IMR-90 (cell line): ENCODE results near the gene CTBP2. TPM values are rescaled to one million over a fixed set of nuclear protein-coding genes. Genes with fewer than 3 reads are reported as not detected.
A peak's percentile ranks its signal among the peaks of the same experiment; 100 is the strongest.

Experiments
- ATAC-seq: fragments of 200-7000 bp; cut with Tn5 transposase; 2 replicates; pipeline ENCODE4 v1.9.1; 2020; ENCODE audit warnings: low read depth, mild to moderate bottlenecking, moderate library complexity
- BruUV-seq: library from RNA; stranded (reverse); fragments of 400-500 nt; replicated peaks from 2 replicates; lab custom pipeline; 2021; lab: Mats Ljungman, UMichigan
- CTCF ChIA-PET: fragments of 300-600 bp; formaldehyde crosslinking; extraction: SDS; loops from one replicate; lab custom pipeline; 2021; ENCODE audit warnings: antibody characterized with exemption; lab: Yijun Ruan, JAX
- POLR2A ChIA-PET: fragments of 300-600 bp; sonication (Branson Sonifier 250); formaldehyde crosslinking; loops from one replicate; lab custom pipeline; 2022; ENCODE audit warnings: antibody characterized with exemption; ENCODE audit not compliant: unreplicated experiment; lab: Charles Lee
- DNase-seq: peaks from one replicate; pipeline ENCODE4 v3.0.0; 2013
- H2AFZ ChIP-seq: replicated peaks from 2 replicates; pipeline ENCODE3; 2013; ENCODE audit warnings: low read length, mild to moderate bottlenecking; ENCODE audit not compliant: poor library complexity
- H2AK5ac ChIP-seq: 2 replicates; pipeline ENCODE4 v1.6.1; 2013; ENCODE audit warnings: low read depth, low read length, inconsistent platforms
- H2AK9ac ChIP-seq: replicated peaks from 2 replicates; pipeline ENCODE3; 2013; ENCODE audit warnings: mild to moderate bottlenecking, low read depth, low read length, moderate library complexity; ENCODE audit not compliant: poor library complexity
- H2BK120ac ChIP-seq: 2 replicates; pipeline ENCODE4 v1.6.1; 2013; ENCODE audit warnings: low read depth, low read length, inconsistent platforms
- H2BK15ac ChIP-seq: 3 replicates; pipeline ENCODE4 v1.6.1; 2013; ENCODE audit warnings: low read depth, low read length, inconsistent platforms
- H2BK20ac ChIP-seq: 2 replicates; pipeline ENCODE4 v1.6.1; 2013; ENCODE audit warnings: low read depth, mild to moderate bottlenecking, inconsistent platforms, low read length, moderate library complexity
- H2BK5ac ChIP-seq: 2 replicates; pipeline ENCODE4 v1.6.1; 2013; ENCODE audit warnings: mild to moderate bottlenecking, low read depth, low read length, inconsistent platforms; ENCODE audit not compliant: poor library complexity, severe bottlenecking
- H3K14ac ChIP-seq: replicated peaks from 2 replicates; pipeline ENCODE4 v1.6.1; 2013; ENCODE audit warnings: low read depth, low read length, inconsistent platforms
- H3K18ac ChIP-seq: 2 replicates; pipeline ENCODE4 v1.6.1; 2013; ENCODE audit warnings: low read depth, low read length, control low read depth
- H3K23ac ChIP-seq: 2 replicates; pipeline ENCODE4 v1.6.1; 2013; ENCODE audit warnings: low read depth, low read length, inconsistent platforms
- H3K27ac ChIP-seq: 2 replicates; pipeline ENCODE4 v1.5.1; 2013; ENCODE audit warnings: mild to moderate bottlenecking, control low read depth, low read length; ENCODE audit not compliant: insufficient read depth
- H3K27me3 ChIP-seq: 2 replicates; pipeline ENCODE4 v1.6.1; 2013; ENCODE audit warnings: low read length; ENCODE audit not compliant: control insufficient read depth, insufficient read depth
- H3K36me3 ChIP-seq: 2 replicates; pipeline ENCODE4 v1.6.1; 2013; ENCODE audit warnings: low read length, mixed read lengths; ENCODE audit not compliant: control insufficient read depth, insufficient read depth
- H3K4ac ChIP-seq: 2 replicates; pipeline ENCODE4 v1.6.1; 2013; ENCODE audit warnings: low read depth, low read length, inconsistent platforms
- H3K4me1 ChIP-seq: 2 replicates; pipeline ENCODE4 v1.6.1; 2013; ENCODE audit warnings: low read length, mixed read lengths; ENCODE audit not compliant: control insufficient read depth, insufficient read depth
- H3K4me2 ChIP-seq: 2 replicates; pipeline ENCODE4 v1.6.1; 2013; ENCODE audit warnings: low read depth, mild to moderate bottlenecking, control low read depth, low read length, moderate library complexity
- H3K4me3 ChIP-seq: 2 replicates; pipeline ENCODE4 v1.5.1; 2013; ENCODE audit warnings: low read depth, mild to moderate bottlenecking, control low read depth, low read length, moderate library complexity; ENCODE audit not compliant: insufficient read depth
- H3K56ac ChIP-seq: 2 replicates; pipeline ENCODE4 v1.6.1; 2013; ENCODE audit warnings: low read length, inconsistent platforms; ENCODE audit not compliant: insufficient read depth; ENCODE audit errors: extremely low read depth
- H3K79me1 ChIP-seq, 2 experiments: 2 replicates each; pipeline ENCODE4 v1.6.1; 2013; ENCODE audit warnings: low read length in 2 of 2, inconsistent platforms in 1 of 2, low read depth in 1 of 2
- H3K9ac ChIP-seq: 2 replicates; pipeline ENCODE4 v1.6.1; 2013; ENCODE audit warnings: low read depth, low read length, control low read depth
- H3K9me1 ChIP-seq: 2 replicates; pipeline ENCODE4 v1.6.1; 2013; ENCODE audit warnings: low read length, inconsistent platforms; ENCODE audit not compliant: insufficient read depth
- H3K9me3 ChIP-seq: 2 replicates; pipeline ENCODE4 v1.6.1; 2013; ENCODE audit warnings: low read length; ENCODE audit not compliant: control insufficient read depth, insufficient read depth
- H4K20me1 ChIP-seq: 2 replicates; pipeline ENCODE4 v1.6.1; 2013; ENCODE audit warnings: low read length, inconsistent platforms; ENCODE audit not compliant: insufficient read depth
- H4K5ac ChIP-seq: 2 replicates; pipeline ENCODE4 v1.6.1; 2013; ENCODE audit warnings: mild to moderate bottlenecking, low read depth, low read length, control low read depth
- H4K8ac ChIP-seq, 2 experiments: 2 replicates each; pipeline ENCODE4 v1.6.1; 2013; ENCODE audit warnings: low read depth in 2 of 2, low read length in 2 of 2, control low read depth in 1 of 2, inconsistent platforms in 1 of 2
- H4K91ac ChIP-seq: 2 replicates; pipeline ENCODE4 v1.6.1; 2013; ENCODE audit warnings: low read depth, low read length, inconsistent platforms; ENCODE audit not compliant: insufficient read depth
- BHLHE40 ChIP-seq: fragments of 150-350 bp; IDR thresholded peaks from 2 replicates; pipeline ENCODE4 v1.6.1; 2016; ENCODE audit warnings: mild to moderate bottlenecking, low read depth, low read length
- CEBPB ChIP-seq: IDR thresholded peaks from 2 replicates; pipeline ENCODE4 v1.6.1; 2012; ENCODE audit warnings: low read depth, low read length, improper control_type of control experiment
- CHD1 ChIP-seq: IDR thresholded peaks from 2 replicates; pipeline ENCODE4 v1.6.1; 2012; ENCODE audit warnings: low read depth, low read length, improper control_type of control experiment
- CTCF ChIP-seq: conservative IDR thresholded peaks from 2 replicates; pipeline ENCODE4 v1.5.1; 2012; ENCODE audit warnings: mild to moderate bottlenecking, low read depth, low read length, improper control_type of control experiment
- ELK1 ChIP-seq: fragments of 150-350 bp; IDR thresholded peaks from 2 replicates; pipeline ENCODE4 v1.6.1; 2016; ENCODE audit warnings: low read depth, mild to moderate bottlenecking, low read length, moderate library complexity, borderline replicate concordance
- FOS ChIP-seq: fragments of 150-350 bp; IDR thresholded peaks from 2 replicates; pipeline ENCODE4 v1.6.1; 2016; ENCODE audit warnings: low read depth, low read length
- MAFK ChIP-seq: IDR thresholded peaks from 2 replicates; pipeline ENCODE4 v1.6.1; 2012; ENCODE audit warnings: low read depth, low read length, improper control_type of control experiment
- MAZ ChIP-seq: IDR thresholded peaks from 2 replicates; pipeline ENCODE4 v1.6.1; 2012; ENCODE audit warnings: low read depth, mild to moderate bottlenecking, low read length, improper control_type of control experiment, moderate library complexity, borderline replicate concordance
- MXI1 ChIP-seq: IDR thresholded peaks from 2 replicates; pipeline ENCODE4 v1.6.1; 2012; ENCODE audit warnings: low read depth, mild to moderate bottlenecking, low read length, moderate library complexity, borderline replicate concordance
- NFE2L2 ChIP-seq: fragments of 150-350 bp; IDR thresholded peaks from 2 replicates; pipeline ENCODE4 v1.6.1; 2016; ENCODE audit warnings: low read depth, mild to moderate bottlenecking, low read length
- POLR2A ChIP-seq: IDR thresholded peaks from 2 replicates; pipeline ENCODE4 v1.6.1; 2012; ENCODE audit warnings: mild to moderate bottlenecking, low read depth, low read length
- RAD21 ChIP-seq: IDR thresholded peaks from 2 replicates; pipeline ENCODE4 v1.6.1; 2012; ENCODE audit warnings: low read length, improper control_type of control experiment
- RCOR1 ChIP-seq: IDR thresholded peaks from 2 replicates; pipeline ENCODE4 v1.6.1; 2012; ENCODE audit warnings: mild to moderate bottlenecking, low read length, improper control_type of control experiment; ENCODE audit not compliant: insufficient replicate concordance
- RFX5 ChIP-seq: IDR thresholded peaks from 2 replicates; pipeline ENCODE4 v1.8.0; 2012; ENCODE audit warnings: low read depth, mild to moderate bottlenecking, low read length, moderate library complexity
- SMC3 ChIP-seq: fragments of 150-350 bp; IDR thresholded peaks from 2 replicates; pipeline ENCODE4 v1.6.1; 2016; ENCODE audit warnings: low read depth, mild to moderate bottlenecking, antibody characterized with exemption, low read length, moderate library complexity
- USF2 ChIP-seq: fragments of 150-350 bp; IDR thresholded peaks from 2 replicates; pipeline ENCODE4 v1.6.1; 2017; ENCODE audit warnings: mild to moderate bottlenecking, antibody characterized with exemption, low read length, low read depth
- WGBS, 2 experiments: methylation state at CpG; one replicate each; pipeline versions ENCODE4 v1.1.5 to v1.1.7; 2013; ENCODE audit warnings: missing lambda C conversion rate in 2 of 2; ENCODE audit not compliant: insufficient read length in 1 of 2; ENCODE audit errors: extremely low coverage in 2 of 2; 5-methylcytosine and 5-hydroxymethylcytosine counted together
- dilution Hi-C: fragments of 300-500 bp; cut with HindIII; formaldehyde crosslinking; loops from one replicate; pipeline ENCODE4 v1.14.3; 2018; ENCODE audit warnings: low sequenced_read_pairs; ENCODE audit not compliant: unreplicated experiment
- in situ Hi-C: fragments of 300-500 bp; cut with MboI; formaldehyde crosslinking; loops from 3 replicates; pipeline ENCODE4 v1.14.3; 2019; ENCODE audit warnings: low sequenced_read_pairs, inconsistent platforms, mixed read lengths
- intact Hi-C: fragments of 100-400 bp; cut with micrococcal nuclease; formaldehyde crosslinking; loops from 2 replicates; pipeline ENCODE4 v1.10.0; 2022
- polyA plus RNA-seq, 3 experiments: library from polyadenylated mRNA; depleted of rRNA; stranded (reverse); fragments of >200 nt; gene quantifications; 2 replicates each; pipeline ENCODE4 v1.2.3, GENCODE V29; 2012; ENCODE audit warnings: low replicate concordance in 1 of 3
- total RNA-seq: library from RNA; depleted of rRNA; stranded (reverse); fragments of >200 nt; gene quantifications from 2 replicates; pipeline ENCODE4 v1.2.3, GENCODE V29; 2012

Gene CTBP2
- total and polyA plus RNA-seq, 2 of the 4 experiments (the other 2 are of a cell fraction): 81.0 to 86.6 TPM

- no peak for ATAC-seq
- H2BK15ac ChIP-seq: no peak overlapping the region
- H3K9me3 ChIP-seq: no peaks in the 10 kb centered on the region
- no peak overlapping the region for H2AK5ac ChIP-seq
- no peak for DNase-seq
- peaks cover 41% of the 10 kb centered on the region for H3K36me3 ChIP-seq
- no peaks in the 10 kb centered on the region for H3K27me3 ChIP-seq
- no peak overlapping the region for H2BK20ac ChIP-seq
- TF ChIP-seq USF2: no peak
- no peak for TF ChIP-seq ELK1
- no peak for TF ChIP-seq RFX5
- TF ChIP-seq POLR2A: no peak
- no peak for TF ChIP-seq RAD21
- no peak for TF ChIP-seq CEBPB
- TF ChIP-seq FOS: no peak
- no peak for TF ChIP-seq MXI1
- no peak for TF ChIP-seq MAZ
- no peak for TF ChIP-seq MAFK
- no peak for TF ChIP-seq RCOR1
- no peak for TF ChIP-seq CTCF
- TF ChIP-seq CHD1: no peak
- TF ChIP-seq BHLHE40: no peak
- no peak for TF ChIP-seq SMC3
- TF ChIP-seq NFE2L2: no peak
- ChIA-PET CTCF (no interaction called here), POLR2A (no interaction called here)
- BruUV-seq: TSS peak; percentile 83
- H4K91ac ChIP-seq: no peak overlapping the region
- H3K4me2 ChIP-seq: no peak overlapping the region
- no peak overlapping the region for H3K4me3 ChIP-seq
- no peak overlapping the region for H2AFZ ChIP-seq
- dilution Hi-C loops (no loop called here), intact Hi-C loops (loop anchor here (10.0 kb wide), 1 partner anchor 450 kb away; no protein-coding TSS in a partner anchor), in situ Hi-C loops (loop anchor here (25.0 kb wide), 1 partner anchor 448 kb away; no protein-coding TSS in a partner anchor)
- H2AK9ac ChIP-seq: no peak overlapping the region
- WGBS, 2 experiments: no CpG with 5 or more reads among the region's 5 CpGs
- no peaks in the 10 kb centered on the region for H3K4me1 ChIP-seq
- no peak overlapping the region for H3K14ac ChIP-seq
- peaks cover 12% of the 10 kb centered on the region; the same call in 1 of the 2 replicates for H3K9me1 ChIP-seq
- no peak overlapping the region for H2BK5ac ChIP-seq
- no peak overlapping the region for H4K5ac ChIP-seq
- no peak overlapping the region for H4K8ac ChIP-seq
- no peak overlapping the region for H2BK120ac ChIP-seq
- no peak overlapping the region for H3K23ac ChIP-seq
- H3K79me1 ChIP-seq: peaks cover 31 to 52% of the 10 kb centered on the region in 2 experiments
- no peak overlapping the region for H3K27ac ChIP-seq
- H3K56ac ChIP-seq: no peak overlapping the region
- H4K20me1 ChIP-seq: peaks cover 29% of the 10 kb centered on the region
- H3K4ac ChIP-seq: no peak overlapping the region
- H3K9ac ChIP-seq: no peak overlapping the region
- no peak overlapping the region for H3K18ac ChIP-seq
Measured at GRCh38 chr10:124985162-124985561, 175.2 kb downstream of the CTBP2 start.
